ENCODE results near the gene RSPH4A.
A peak's percentile ranks its signal among the peaks of the same experiment; 100 is the strongest.

RSPH4A gene

GRCh38 chr6:116672306-116672705 lies 56.0 kb downstream of the RSPH4A start:
- no peak for TF ChIP-seq FOXP2 (optimal IDR thresholded peaks at IDR 0.05; ENCODE audit: borderline replicate concordance, extremely low read depth, extremely low read length, insufficient read depth)
- no peak for TF ChIP-seq TAF1 (IDR thresholded peaks at IDR 0.05; ENCODE audit: borderline replicate concordance, insufficient read depth, low read length)
- TF ChIP-seq REST (IDR thresholded peaks at IDR 0.05; ENCODE audit: insufficient read depth in 1 of 2, low read depth in 2 of 2, low read length in 2 of 2): no peak
- TF ChIP-seq POLR2AphosphoS5 (IDR thresholded peaks at IDR 0.05; ENCODE audit: low read depth, low read length): no peak
- no peak for TF ChIP-seq SIN3A (IDR thresholded peaks at IDR 0.05; ENCODE audit: borderline replicate concordance, insufficient read depth, low read length)

DNA sequence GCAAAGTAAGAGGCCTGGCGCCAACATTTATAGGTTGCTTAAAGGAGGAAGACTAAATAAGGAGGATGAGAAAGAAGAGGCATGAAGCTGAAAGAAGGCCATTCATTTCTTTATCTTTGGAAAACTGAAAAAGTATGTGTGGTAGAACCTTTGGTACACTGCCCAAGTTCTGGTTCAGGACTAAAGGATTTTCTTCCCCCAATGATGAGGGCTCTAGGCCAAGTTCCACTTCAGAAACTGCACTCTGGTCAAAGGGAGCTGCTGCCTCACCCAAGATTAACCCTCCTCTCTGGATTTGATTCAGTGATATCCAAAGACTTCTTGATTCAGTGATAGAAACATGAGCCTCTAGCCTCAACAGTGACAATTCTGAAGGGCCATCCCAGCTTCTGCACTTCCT lies 59.7 kb downstream of the RSPH4A start:
- TF ChIP-seq REST (IDR thresholded peaks at IDR 0.05; ENCODE audit: insufficient read depth in 1 of 2, low read depth in 2 of 2, low read length in 2 of 2): no peak
- no peak for TF ChIP-seq TAF1 (IDR thresholded peaks at IDR 0.05; ENCODE audit: borderline replicate concordance, insufficient read depth, low read length)
- TF ChIP-seq FOXP2 (optimal IDR thresholded peaks at IDR 0.05; ENCODE audit: borderline replicate concordance, extremely low read depth, extremely low read length, insufficient read depth): no peak
- TF ChIP-seq POLR2AphosphoS5 (IDR thresholded peaks at IDR 0.05; ENCODE audit: low read depth, low read length): no peak
- TF ChIP-seq SIN3A (IDR thresholded peaks at IDR 0.05; ENCODE audit: borderline replicate concordance, insufficient read depth, low read length): no peak

- TF ChIP-seq REST (IDR thresholded peaks at IDR 0.05; ENCODE audit: insufficient read depth in 1 of 2, low read depth in 2 of 2, low read length in 2 of 2) (peak; percentile 44 to 49; a peak in 2 of 4 replicates), SIN3A (IDR thresholded peaks at IDR 0.05; ENCODE audit: borderline replicate concordance, insufficient read depth, low read length) (peak; percentile 85; the same call in 1 of the 2 replicates), TAF1 (IDR thresholded peaks at IDR 0.05; ENCODE audit: borderline replicate concordance, insufficient read depth, low read length) (peak; percentile 94), FOXP2 (optimal IDR thresholded peaks at IDR 0.05; ENCODE audit: borderline replicate concordance, extremely low read depth, extremely low read length, insufficient read depth) (peak; percentile 55), POLR2AphosphoS5 (IDR thresholded peaks at IDR 0.05; ENCODE audit: low read depth, low read length) (peak; percentile 99)
These were observed 64.8 kb downstream of the RSPH4A start, which contains the start of gene KPNA5 for GRCh38 chr6:116680880-116681672. TSS of gene KPNA5 (plus strand) at chr6:116681211. CDS start at chr6:116681335, 124 bp downstream.

DNA sequence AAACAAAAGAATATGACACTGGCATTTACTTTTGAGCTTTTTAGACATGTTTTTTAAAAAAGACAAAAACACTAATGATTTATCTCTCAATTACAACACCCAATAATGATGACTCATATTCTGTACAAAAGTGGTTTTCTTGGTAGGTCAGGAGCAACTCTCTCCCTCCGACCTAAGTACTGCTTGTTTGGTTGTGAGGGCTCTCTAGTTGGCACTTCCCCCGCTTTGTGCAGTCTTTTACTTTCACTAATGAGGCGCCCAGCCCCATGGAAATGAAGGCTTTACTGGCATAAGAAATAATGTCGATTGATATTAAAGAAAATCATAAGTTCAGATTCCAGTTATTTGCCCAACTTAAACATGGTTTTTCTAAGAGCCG lies 66.0 kb downstream of the RSPH4A start:
- TF ChIP-seq TAF1 (IDR thresholded peaks at IDR 0.05; ENCODE audit: borderline replicate concordance, insufficient read depth, low read length) (no peak), SIN3A (IDR thresholded peaks at IDR 0.05; ENCODE audit: borderline replicate concordance, insufficient read depth, low read length) (no peak), POLR2AphosphoS5 (IDR thresholded peaks at IDR 0.05; ENCODE audit: low read depth, low read length) (no peak), FOXP2 (optimal IDR thresholded peaks at IDR 0.05; ENCODE audit: borderline replicate concordance, extremely low read depth, extremely low read length, insufficient read depth) (no peak), REST (IDR thresholded peaks at IDR 0.05; ENCODE audit: insufficient read depth in 1 of 2, low read depth in 2 of 2, low read length in 2 of 2) (no peak)

Measured in PFSK-1 (cell line).